Endothelial cell (in vitro differentiated cells): ENCODE measurements around the gene GTF2B. TPM values are rescaled to one million over a fixed set of nuclear protein-coding genes. Genes with fewer than 3 reads are reported as not detected.

Source experiments
- DNase-seq: peaks from one replicate; pipeline ENCODE4 v3.0.0; 2021; ENCODE audit warnings: low spot score
- H3K27ac Mint-ChIP-seq: one replicate; pipeline ENCODE4 v1.8.0; 2021; ENCODE audit warnings: mixed read lengths, inconsistent platforms; ENCODE audit not compliant: unreplicated experiment
- H3K27me3 Mint-ChIP-seq: one replicate; pipeline ENCODE4 v1.8.0; 2021; ENCODE audit warnings: mild to moderate bottlenecking, moderate library complexity, mixed read lengths, inconsistent platforms; ENCODE audit not compliant: unreplicated experiment
- H3K36me3 Mint-ChIP-seq: one replicate; pipeline ENCODE4 v1.8.0; 2021; ENCODE audit warnings: mild to moderate bottlenecking, low read depth, mixed read lengths, inconsistent platforms; ENCODE audit not compliant: unreplicated experiment
- H3K4me1 Mint-ChIP-seq: one replicate; pipeline ENCODE4 v1.8.0; 2021; ENCODE audit warnings: mild to moderate bottlenecking, mixed read lengths, inconsistent platforms; ENCODE audit not compliant: unreplicated experiment
- H3K4me3 Mint-ChIP-seq: one replicate; pipeline ENCODE4 v1.8.0; 2021; ENCODE audit warnings: mild to moderate bottlenecking, mixed read lengths, inconsistent platforms; ENCODE audit not compliant: unreplicated experiment
- H3K9me3 Mint-ChIP-seq: one replicate; pipeline ENCODE4 v1.8.0; 2021; ENCODE audit warnings: mixed read lengths, inconsistent platforms; ENCODE audit not compliant: unreplicated experiment
- total RNA-seq: library from RNA; stranded (reverse); fragmentation: NEBNext Ultra II Directional; extraction: Animal tissue kit (Norgen Biotek cat#: 25700); gene quantifications from one replicate; pipeline ENCODE4 v1.2.1, GENCODE V29; 2021; ENCODE audit not compliant: unreplicated experiment
- TF ChIP-seq, protein P1 (sequence below): fragments of 200-600 bp; sonication (generic); IDR thresholded peaks from one replicate; pipeline ENCODE4 v1.5.0; 2021; ENCODE audit warnings: antibody characterized with exemption; ENCODE audit not compliant: unreplicated experiment

The GTF2B gene
- total RNA-seq, 1 donor from 2014 or later, result 25.6 TPM

DNA sequence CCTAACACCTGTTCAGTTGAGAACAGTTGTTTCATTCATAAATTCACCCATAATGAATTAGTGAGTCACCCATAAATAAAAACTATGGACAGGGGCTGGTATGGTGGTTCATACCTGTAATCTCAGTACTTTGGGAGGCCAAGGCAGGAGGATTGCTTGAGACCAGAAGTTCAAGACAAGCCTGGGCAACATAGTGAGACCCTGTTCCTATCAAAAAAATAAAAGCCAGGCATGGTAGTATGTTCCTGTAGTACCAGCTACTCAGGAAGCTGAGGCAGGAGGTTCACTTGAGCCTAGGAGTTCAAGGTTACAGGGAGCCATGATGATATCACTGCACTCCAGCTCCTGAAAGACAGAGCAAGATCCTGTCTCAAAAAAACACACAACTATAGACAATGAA, 79.0 kb downstream of the GTF2B start:
- no peak overlapping the region for H3K4me3 Mint-ChIP-seq
- TF ChIP-seq, protein P1, sequence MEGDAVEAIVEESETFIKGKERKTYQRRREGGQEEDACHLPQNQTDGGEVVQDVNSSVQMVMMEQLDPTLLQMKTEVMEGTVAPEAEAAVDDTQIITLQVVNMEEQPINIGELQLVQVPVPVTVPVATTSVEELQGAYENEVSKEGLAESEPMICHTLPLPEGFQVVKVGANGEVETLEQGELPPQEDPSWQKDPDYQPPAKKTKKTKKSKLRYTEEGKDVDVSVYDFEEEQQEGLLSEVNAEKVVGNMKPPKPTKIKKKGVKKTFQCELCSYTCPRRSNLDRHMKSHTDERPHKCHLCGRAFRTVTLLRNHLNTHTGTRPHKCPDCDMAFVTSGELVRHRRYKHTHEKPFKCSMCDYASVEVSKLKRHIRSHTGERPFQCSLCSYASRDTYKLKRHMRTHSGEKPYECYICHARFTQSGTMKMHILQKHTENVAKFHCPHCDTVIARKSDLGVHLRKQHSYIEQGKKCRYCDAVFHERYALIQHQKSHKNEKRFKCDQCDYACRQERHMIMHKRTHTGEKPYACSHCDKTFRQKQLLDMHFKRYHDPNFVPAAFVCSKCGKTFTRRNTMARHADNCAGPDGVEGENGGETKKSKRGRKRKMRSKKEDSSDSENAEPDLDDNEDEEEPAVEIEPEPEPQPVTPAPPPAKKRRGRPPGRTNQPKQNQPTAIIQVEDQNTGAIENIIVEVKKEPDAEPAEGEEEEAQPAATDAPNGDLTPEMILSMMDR, result no peak
- H3K4me1 Mint-ChIP-seq, result no peaks in the 10 kb centered on the region
- H3K27me3 Mint-ChIP-seq, result no peaks in the 10 kb centered on the region
- H3K27ac Mint-ChIP-seq, result no peak overlapping the region
- H3K9me3 Mint-ChIP-seq, result no peaks in the 10 kb centered on the region
- no peak for DNase-seq
- H3K36me3 Mint-ChIP-seq, result peaks cover 13% of the 10 kb centered on the region

DNA sequence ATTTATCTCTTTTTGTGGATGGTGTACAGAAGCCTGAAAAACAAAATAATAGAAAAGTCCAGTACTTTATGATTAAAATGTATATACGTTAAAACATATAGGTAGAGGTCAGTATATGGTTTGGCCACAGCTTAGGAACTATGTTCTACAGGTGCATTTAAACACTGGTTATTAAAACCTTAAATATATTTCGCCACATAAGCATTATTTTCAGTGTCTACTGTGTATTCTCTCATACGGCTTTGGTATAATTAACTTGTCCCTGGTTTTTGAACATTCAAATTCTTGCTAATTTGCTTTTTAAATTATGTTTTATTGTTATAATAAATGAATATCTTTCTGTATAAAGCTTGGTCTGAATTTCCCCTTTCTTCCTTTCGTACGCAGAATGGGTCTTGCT, 87.9 kb downstream of the GTF2B start:
- TF ChIP-seq, protein P1, result no peak
- Mint-ChIP-seq H3K4me1 (peaks cover 13% of the 10 kb centered on the region), H3K27ac (no peak overlapping the region), H3K36me3 (peaks cover 41% of the 10 kb centered on the region), H3K9me3 (peaks cover 5% of the 10 kb centered on the region), H3K27me3 (no peaks in the 10 kb centered on the region), H3K4me3 (no peak overlapping the region)
- no peak for DNase-seq

DNA sequence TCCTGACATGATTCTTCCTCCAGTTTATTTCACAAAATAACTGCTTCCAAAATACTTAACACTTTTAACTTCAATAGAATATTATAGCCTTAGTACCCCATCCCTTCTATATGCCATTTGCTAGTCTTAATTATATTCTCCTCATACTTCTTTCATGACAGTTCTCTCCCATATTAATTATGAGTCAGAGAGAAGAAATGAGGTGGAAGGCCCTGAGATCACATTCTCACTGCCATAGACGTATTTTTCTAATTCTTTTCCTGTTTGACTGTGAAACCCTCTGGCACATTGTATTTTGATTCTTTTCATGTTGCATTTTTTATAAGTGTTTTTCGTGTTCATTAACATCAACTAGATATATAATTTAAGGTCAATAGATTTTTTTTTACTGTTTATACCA, 88.4 kb downstream of the GTF2B start:
- no peak for DNase-seq

More for the DNA sequence above, 88.4 kb downstream of the GTF2B start:
- no peaks in the 10 kb centered on the region for H3K27me3 Mint-ChIP-seq
- TF ChIP-seq, protein P1, result no peak
- peaks cover 15% of the 10 kb centered on the region for H3K4me1 Mint-ChIP-seq
- H3K4me3 Mint-ChIP-seq, result peak overlapping the region; percentile 17
- H3K36me3 Mint-ChIP-seq, result peaks cover 43% of the 10 kb centered on the region
- peaks cover 5% of the 10 kb centered on the region for H3K9me3 Mint-ChIP-seq
- H3K27ac Mint-ChIP-seq, result peak overlapping the region; percentile 25

Other genes with a start within 250 kb of the GTF2B start
- gene PKN2, start 207.3 kb downstream of the GTF2B start, total RNA-seq, result 51.0 TPM
- 30.9 TPM for gene KYAT3, start 101.1 kb upstream of the GTF2B start, total RNA-seq
- gene RBMXL1, start 101.1 kb upstream of the GTF2B start, total RNA-seq, result 11.3 TPM
- 0.36 TPM for gene GBP3, start 131.3 kb upstream of the GTF2B start, total RNA-seq
- 9.9 TPM for gene GBP1, start 173.6 kb upstream of the GTF2B start, total RNA-seq
- gene GBP2, start 234.5 kb upstream of the GTF2B start, total RNA-seq, result 0.36 TPM